HEK293T (cell line): ENCODE data around the gene GGCT.

Experiments
- ARNT ChIP-seq: fragments of 450-650 bp; IDR thresholded peaks from 2 replicates; pipeline ENCODE4 v1.6.1; 2017; ENCODE audit warnings: mild to moderate bottlenecking
- BHLHE40 ChIP-seq: fragments of 450-650 bp; IDR thresholded peaks from 2 replicates; pipeline ENCODE4 v1.6.1; 2016; ENCODE audit warnings: mild to moderate bottlenecking, moderate library complexity, borderline replicate concordance
- ELF4 ChIP-seq: fragments of 450-650 bp; IDR thresholded peaks from 2 replicates; pipeline ENCODE4 v1.6.1; 2017; ENCODE audit warnings: antibody characterized with exemption
- FOXK2 ChIP-seq: fragments of 450-650 bp; IDR thresholded peaks from 2 replicates; pipeline ENCODE4 v1.6.1; 2016; ENCODE audit warnings: mild to moderate bottlenecking
- FOXM1 ChIP-seq: fragments of 450-650 bp; IDR thresholded peaks from 2 replicates; pipeline ENCODE4 v1.6.1; 2017; ENCODE audit warnings: mild to moderate bottlenecking, borderline replicate concordance
- NFRKB ChIP-seq: fragments of 450-650 bp; IDR thresholded peaks from 2 replicates; pipeline ENCODE4 v1.6.1; 2016; ENCODE audit warnings: mild to moderate bottlenecking, moderate library complexity
- SP1 ChIP-seq: fragments of 450-650 bp; IDR thresholded peaks from 2 replicates; pipeline ENCODE4 v1.6.1; 2017
- ZNF384 ChIP-seq: fragments of 450-650 bp; IDR thresholded peaks from 2 replicates; pipeline ENCODE4 v1.6.1; 2016
- TF ChIP-seq, protein P1 (sequence below): fragments of 450-650 bp; IDR thresholded peaks from 2 replicates; pipeline ENCODE4 v1.6.1; 2016

DNA sequence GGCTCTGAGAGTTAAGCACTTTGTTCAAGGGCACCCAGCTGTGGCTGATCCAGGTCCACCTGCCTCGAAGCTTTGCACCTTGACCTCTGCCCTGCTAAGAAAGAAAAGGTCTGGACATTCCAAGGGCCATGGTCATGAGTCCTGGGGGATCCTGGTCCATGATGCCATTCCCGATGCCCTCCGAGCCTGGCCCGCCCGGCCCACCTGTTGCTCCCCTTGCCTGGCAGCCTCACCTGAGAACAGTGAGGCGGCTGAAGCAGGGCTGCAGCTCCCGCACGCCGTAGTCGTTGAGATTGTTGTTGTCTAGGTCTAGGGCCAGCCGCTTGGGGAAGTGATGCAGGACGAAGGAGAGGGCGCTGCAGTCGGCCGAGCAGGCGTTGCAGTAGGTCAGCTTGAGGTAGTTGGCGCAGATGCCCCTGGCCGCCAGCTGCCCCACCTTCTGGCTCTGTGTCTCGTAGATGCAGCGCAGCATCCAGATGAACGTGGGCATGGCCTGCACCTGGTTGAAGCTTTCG lies 53.6 kb downstream of the GGCT start:
- TF ChIP-seq BHLHE40 = no peak
- TF ChIP-seq SP1 = no peak
- TF ChIP-seq NFRKB = no peak
- no peak for TF ChIP-seq ARNT
- no peak for TF ChIP-seq ZNF384
- TF ChIP-seq FOXK2 = no peak
- TF ChIP-seq FOXM1 = no peak
- TF ChIP-seq ELF4 = no peak
- TF ChIP-seq, protein P1, sequence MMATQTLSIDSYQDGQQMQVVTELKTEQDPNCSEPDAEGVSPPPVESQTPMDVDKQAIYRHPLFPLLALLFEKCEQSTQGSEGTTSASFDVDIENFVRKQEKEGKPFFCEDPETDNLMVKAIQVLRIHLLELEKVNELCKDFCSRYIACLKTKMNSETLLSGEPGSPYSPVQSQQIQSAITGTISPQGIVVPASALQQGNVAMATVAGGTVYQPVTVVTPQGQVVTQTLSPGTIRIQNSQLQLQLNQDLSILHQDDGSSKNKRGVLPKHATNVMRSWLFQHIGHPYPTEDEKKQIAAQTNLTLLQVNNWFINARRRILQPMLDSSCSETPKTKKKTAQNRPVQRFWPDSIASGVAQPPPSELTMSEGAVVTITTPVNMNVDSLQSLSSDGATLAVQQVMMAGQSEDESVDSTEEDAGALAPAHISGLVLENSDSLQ = no peak
